ENCODE data around the gene PCMT1. TPM values are rescaled to one million over a fixed set of nuclear protein-coding genes. Genes with fewer than 3 reads are reported as not detected.

Gene PCMT1
- total and polyA plus RNA-seq, 2 of the 13 experiments (the other 11 are each of a cell fraction or from before 2014, with no cell fraction given) = 112 to 169 TPM

GRCh38 chr6:149719531-149719930 lies 30.0 kb upstream of the PCMT1 start (continued):
- TF ChIP-seq, protein P1, sequence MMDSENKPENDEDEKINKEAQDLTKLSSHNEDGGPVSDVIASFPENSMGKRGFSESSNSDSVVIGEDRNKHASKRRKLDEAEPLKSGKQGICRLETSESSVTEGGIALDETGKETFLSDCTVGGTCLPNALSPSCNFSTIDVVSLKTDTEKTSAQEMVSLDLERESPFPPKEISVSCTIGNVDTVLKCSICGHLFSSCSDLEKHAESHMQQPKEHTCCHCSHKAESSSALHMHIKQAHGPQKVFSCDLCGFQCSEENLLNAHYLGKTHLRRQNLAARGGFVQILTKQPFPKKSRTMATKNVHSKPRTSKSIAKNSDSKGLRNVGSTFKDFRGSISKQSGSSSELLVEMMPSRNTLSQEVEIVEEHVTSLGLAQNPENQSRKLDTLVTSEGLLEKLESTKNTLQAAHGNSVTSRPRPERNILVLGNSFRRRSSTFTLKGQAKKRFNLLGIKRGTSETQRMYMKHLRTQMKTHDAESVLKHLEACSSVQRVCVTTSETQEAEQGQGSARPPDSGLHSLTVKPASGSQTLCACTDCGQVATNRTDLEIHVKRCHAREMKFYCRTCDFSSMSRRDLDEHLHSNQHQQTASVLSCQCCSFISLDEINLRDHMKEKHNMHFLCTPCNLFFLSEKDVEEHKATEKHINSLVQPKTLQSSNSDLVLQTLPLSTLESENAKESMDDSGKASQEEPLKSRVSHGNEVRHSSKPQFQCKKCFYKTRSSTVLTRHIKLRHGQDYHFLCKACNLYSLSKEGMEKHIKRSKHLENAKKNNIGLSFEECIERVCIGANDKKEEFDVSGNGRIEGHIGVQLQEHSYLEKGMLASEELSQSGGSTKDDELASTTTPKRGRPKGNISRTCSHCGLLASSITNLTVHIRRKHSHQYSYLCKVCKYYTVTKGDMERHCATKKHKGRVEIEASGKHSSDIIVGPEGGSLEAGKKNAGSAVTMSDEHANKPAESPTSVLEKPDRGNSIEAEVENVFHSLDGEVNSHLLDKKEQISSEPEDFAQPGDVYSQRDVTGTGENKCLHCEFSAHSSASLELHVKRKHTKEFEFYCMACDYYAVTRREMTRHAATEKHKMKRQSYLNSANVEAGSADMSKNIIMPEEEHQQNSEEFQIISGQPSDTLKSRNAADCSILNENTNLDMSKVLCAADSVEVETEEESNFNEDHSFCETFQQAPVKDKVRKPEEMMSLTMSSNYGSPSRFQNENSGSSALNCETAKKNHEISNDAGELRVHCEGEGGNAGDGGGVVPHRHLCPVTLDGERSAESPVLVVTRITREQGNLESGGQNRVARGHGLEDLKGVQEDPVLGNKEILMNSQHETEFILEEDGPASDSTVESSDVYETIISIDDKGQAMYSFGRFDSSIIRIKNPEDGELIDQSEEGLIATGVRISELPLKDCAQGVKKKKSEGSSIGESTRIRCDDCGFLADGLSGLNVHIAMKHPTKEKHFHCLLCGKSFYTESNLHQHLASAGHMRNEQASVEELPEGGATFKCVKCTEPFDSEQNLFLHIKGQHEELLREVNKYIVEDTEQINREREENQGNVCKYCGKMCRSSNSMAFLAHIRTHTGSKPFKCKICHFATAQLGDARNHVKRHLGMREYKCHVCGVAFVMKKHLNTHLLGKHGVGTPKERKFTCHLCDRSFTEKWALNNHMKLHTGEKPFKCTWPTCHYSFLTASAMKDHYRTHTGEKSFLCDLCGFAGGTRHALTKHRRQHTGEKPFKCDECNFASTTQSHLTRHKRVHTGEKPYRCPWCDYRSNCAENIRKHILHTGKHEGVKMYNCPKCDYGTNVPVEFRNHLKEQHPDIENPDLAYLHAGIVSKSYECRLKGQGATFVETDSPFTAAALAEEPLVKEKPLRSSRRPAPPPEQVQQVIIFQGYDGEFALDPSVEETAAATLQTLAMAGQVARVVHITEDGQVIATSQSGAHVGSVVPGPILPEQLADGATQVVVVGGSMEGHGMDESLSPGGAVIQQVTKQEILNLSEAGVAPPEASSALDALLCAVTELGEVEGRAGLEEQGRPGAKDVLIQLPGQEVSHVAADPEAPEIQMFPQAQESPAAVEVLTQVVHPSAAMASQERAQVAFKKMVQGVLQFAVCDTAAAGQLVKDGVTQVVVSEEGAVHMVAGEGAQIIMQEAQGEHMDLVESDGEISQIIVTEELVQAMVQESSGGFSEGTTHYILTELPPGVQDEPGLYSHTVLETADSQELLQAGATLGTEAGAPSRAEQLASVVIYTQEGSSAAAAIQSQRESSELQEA (CRISPR knock-in tag; IDR thresholded peaks at IDR 0.05; ENCODE audit: not compliant biosample characterization) = no peak
- TF ChIP-seq ZBTB20 (CRISPR knock-in tag; IDR thresholded peaks at IDR 0.05; ENCODE audit: borderline replicate concordance, low read depth) (no peak), BRF2 (CRISPR knock-in tag; IDR thresholded peaks at IDR 0.05) (no peak), ZMYM3 (CRISPR knock-in tag; IDR thresholded peaks at IDR 0.05) (no peak), ZNF30 (CRISPR knock-in tag; IDR thresholded peaks at IDR 0.05) (no peak)
